SK-N-MC (cell line): ENCODE measurements around the gene KLF13.

Source experiments
- DNase-seq: peaks from one replicate; pipeline ENCODE4 v3.0.0-alpha.2; 2011; ENCODE audit warnings: low read depth, low spot score
- H3K27ac ChIP-seq: fragments of 200-600 bp; sonication (generic); 2 replicates; pipeline ENCODE4 v1.5.1; 2016; ENCODE audit warnings: mixed run types
- H3K36me3 ChIP-seq: fragments of 200-600 bp; sonication (generic); 2 replicates; pipeline ENCODE4 v1.6.1; 2017; ENCODE audit warnings: antibody characterized with exemption, low read length, mixed read lengths; ENCODE audit not compliant: insufficient read depth
- H3K4me3 ChIP-seq: fragments of 200-600 bp; sonication (generic); 2 replicates; pipeline ENCODE4 v1.5.1; 2016
- H3K9ac ChIP-seq: fragments of 200-600 bp; sonication (generic); 2 replicates; pipeline ENCODE4 v1.8.0; 2017; ENCODE audit warnings: mixed run types, mixed read lengths; ENCODE audit not compliant: insufficient read length
- H3K9me3 ChIP-seq: fragments of 200-600 bp; sonication (generic); 2 replicates; pipeline ENCODE4 v1.6.1; 2017; ENCODE audit warnings: low read depth, mild to moderate bottlenecking, antibody characterized with exemption, low read length, moderate library complexity, mixed read lengths
- EZH2 ChIP-seq: fragments of 200-600 bp; sonication (generic); IDR thresholded peaks from one replicate; pipeline ENCODE4 v1.6.1; 2017; ENCODE audit warnings: antibody characterized with exemption
- FOXP2 ChIP-seq: optimal IDR thresholded peaks from 2 replicates; pipeline ENCODE3; 2011; ENCODE audit warnings: mild to moderate bottlenecking, moderate library complexity; ENCODE audit not compliant: insufficient read depth; ENCODE audit errors: extremely low read length, control extremely low read depth
- POLR2AphosphoS5 ChIP-seq: IDR thresholded peaks from 2 replicates; pipeline ENCODE4 v1.6.1; 2012; ENCODE audit warnings: mild to moderate bottlenecking, low read depth, low read length, borderline replicate concordance

The KLF13 gene

DNA sequence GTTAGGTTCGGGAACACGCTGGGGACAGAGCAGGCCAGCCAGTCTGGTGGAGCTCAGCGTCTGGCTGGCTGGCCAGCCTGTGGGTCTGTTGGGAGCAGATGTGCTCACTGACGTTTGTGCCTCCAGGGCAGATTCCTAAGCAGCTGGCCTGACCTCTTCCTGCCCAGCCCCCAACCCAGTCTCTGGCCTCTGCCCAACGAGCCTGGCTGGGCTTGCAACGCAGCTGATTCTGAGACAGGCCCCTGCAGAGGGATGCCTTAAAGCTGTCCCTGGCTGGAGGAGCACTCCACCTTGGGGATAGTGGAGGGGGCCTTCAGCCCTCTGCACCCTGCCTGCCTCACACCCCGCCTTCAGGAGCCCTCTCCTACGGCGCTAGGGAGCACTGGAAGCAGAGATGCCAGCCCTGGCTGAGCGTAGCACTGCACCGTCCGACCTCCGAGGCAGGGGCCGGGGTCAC, 46.0 kb downstream of the KLF13 start:
- Histone ChIP-seq H3K36me3 (no peaks in the 10 kb centered on the region), H3K27ac (no peak overlapping the region), H3K9ac (no peak overlapping the region), H3K9me3 (no peaks in the 10 kb centered on the region; the same call in 1 of the 2 replicates), H3K4me3 (no peak overlapping the region)
- no peak for DNase-seq
- no peak for TF ChIP-seq FOXP2
- TF ChIP-seq EZH2 = no peak
- TF ChIP-seq POLR2AphosphoS5 = no peak

DNA sequence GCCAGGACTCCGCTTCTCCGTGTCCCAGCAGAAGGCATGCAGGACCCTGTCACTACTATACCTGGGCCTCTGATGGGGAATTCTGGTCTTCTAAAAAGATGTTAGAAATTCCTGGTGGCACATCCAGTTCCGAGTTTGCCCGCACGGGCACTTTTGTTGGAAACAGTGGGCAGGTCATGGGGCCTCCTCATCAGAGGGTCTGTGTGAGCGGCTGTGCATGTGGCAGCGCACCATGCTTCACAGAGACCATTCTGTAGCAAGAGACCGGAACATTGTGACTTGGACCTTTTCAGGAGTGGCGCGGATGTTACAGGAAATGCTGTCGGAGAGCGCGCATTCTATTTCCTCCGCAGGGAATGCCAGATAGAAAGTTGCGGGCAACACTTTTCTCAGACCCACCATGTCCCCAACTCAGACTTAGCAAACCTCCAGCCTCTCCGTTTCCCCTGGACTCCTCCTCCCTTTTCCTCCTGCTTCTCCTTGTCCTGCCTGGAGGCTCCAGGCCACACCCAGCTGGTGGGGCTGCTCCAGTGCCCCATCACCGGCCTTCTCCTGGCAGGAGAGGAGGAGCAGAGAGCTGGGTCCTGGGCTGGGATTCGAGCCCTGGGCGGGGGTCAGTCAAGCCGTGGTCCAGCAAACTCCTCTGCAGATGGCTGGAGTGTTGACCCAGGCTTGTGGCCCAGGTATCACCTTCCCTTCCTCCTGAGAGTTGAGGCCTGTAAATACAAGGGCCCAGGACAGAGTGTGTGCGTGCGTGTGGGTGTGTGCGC, 46.6 kb downstream of the KLF13 start:
- no peak for DNase-seq
- Histone ChIP-seq H3K9ac (no peak overlapping the region), H3K9me3 (no peaks in the 10 kb centered on the region; the same call in 1 of the 2 replicates), H3K27ac (no peak overlapping the region), H3K36me3 (no peaks in the 10 kb centered on the region), H3K4me3 (no peak overlapping the region)
- TF ChIP-seq EZH2 (no peak), POLR2AphosphoS5 (no peak), FOXP2 (no peak)

DNA sequence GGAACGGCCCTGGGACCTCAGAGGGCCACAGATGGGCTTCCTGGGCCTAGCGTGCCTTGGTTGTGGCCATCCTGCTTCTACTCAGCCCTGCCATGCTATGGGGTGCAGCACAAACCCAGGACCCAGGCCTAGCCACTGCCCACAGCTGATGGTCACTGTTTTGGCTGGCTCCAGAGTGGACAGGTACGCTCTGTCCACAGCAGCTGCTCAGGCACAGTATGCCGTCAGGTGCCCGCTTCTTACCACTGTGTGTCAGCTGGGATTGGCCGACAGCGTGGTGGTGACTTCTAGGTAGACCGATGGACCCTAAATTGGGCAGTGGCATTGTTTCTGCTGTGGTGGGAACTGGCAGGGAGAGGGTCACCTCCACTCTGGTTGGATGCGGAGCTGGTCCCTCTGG, 47.3 kb downstream of the KLF13 start:
- Histone ChIP-seq H3K36me3 (no peaks in the 10 kb centered on the region), H3K4me3 (no peak overlapping the region), H3K9ac (no peak overlapping the region), H3K27ac (no peak overlapping the region), H3K9me3 (no peaks in the 10 kb centered on the region; the same call in 1 of the 2 replicates)
- TF ChIP-seq FOXP2 (no peak), EZH2 (no peak), POLR2AphosphoS5 (no peak)
- no peak for DNase-seq

GRCh38 chr15:31374489-31374888, 47.9 kb downstream of the KLF13 start:
- no peak overlapping the region for H3K9ac ChIP-seq
- no peak for DNase-seq
- H3K36me3 ChIP-seq = no peaks in the 10 kb centered on the region

GRCh38 chr15:31374986-31375385, 48.4 kb downstream of the KLF13 start:
- TF ChIP-seq EZH2 = no peak
- no peak for TF ChIP-seq FOXP2
- no peak for TF ChIP-seq POLR2AphosphoS5
- no peak overlapping the region for H3K27ac ChIP-seq
- H3K9me3 ChIP-seq = no peaks in the 10 kb centered on the region
- H3K36me3 ChIP-seq = no peaks in the 10 kb centered on the region
- DNase-seq = no peak
- no peak overlapping the region for H3K9ac ChIP-seq
- no peak overlapping the region for H3K4me3 ChIP-seq

More at GRCh38 chr15:31374489-31374888, 47.9 kb downstream of the KLF13 start:
- Histone ChIP-seq H3K4me3 (no peak overlapping the region), H3K9me3 (no peaks in the 10 kb centered on the region; the same call in 1 of the 2 replicates), H3K27ac (no peak overlapping the region)
- TF ChIP-seq EZH2 = no peak

- Histone ChIP-seq H3K36me3 (no peaks in the 10 kb centered on the region), H3K27ac (no peak overlapping the region), H3K9ac (no peak overlapping the region), H3K9me3 (no peaks in the 10 kb centered on the region), H3K4me3 (no peak overlapping the region)
- no peak for DNase-seq
- TF ChIP-seq FOXP2 (no peak), POLR2AphosphoS5 (no peak), EZH2 (no peak)
Observed at GRCh38 chr15:31375772-31376171, 49.1 kb downstream of the KLF13 start.

DNA sequence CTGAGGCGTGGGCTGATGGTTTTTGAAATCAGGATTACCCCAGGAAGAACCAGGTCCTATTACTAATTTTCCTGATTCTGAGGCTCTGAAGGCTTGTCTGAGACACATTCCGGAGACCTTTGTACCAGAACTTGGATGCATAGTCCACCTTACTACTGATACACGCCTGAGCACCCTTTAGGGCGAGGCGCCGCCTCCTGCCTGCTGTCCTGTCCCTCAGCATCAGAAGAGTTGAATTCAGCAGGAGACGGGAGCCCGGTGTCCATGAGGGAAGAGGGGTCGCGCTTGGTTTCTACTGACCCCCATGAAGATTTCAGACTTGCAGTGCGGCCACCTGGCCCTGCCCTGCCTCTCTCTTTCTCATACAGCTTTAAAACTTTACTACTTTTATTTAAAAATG, 49.9 kb downstream of the KLF13 start:
- no peak overlapping the region for H3K4me3 ChIP-seq
- H3K9ac ChIP-seq = no peak overlapping the region
- no peaks in the 10 kb centered on the region for H3K36me3 ChIP-seq
- no peak overlapping the region for H3K27ac ChIP-seq
- no peak for DNase-seq
- H3K9me3 ChIP-seq = no peaks in the 10 kb centered on the region
- TF ChIP-seq EZH2 (no peak), POLR2AphosphoS5 (no peak), FOXP2 (no peak)

DNA sequence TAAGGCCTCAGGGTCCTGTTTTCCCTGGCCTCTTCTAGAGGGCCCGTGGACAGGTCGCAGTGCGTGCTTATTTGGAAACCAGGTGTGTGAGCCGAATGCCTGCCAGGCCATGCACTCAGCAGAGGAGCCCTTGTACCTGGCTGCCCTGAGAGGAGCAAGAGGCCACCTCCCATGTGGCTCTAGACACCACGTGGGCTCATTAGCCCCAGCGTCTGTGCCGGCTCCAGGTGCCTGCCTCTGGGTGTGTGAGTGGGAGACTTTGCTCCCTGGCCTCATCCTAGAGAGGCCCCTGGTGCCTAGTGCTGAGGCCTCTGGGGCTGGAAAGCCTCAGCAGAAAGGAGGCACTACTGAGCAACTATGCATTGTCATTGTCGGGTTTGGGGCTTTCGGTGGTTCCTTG, 50.4 kb downstream of the KLF13 start:
- no peak for DNase-seq
- Histone ChIP-seq H3K27ac (no peak overlapping the region), H3K36me3 (no peaks in the 10 kb centered on the region), H3K4me3 (no peak overlapping the region), H3K9ac (no peak overlapping the region), H3K9me3 (no peaks in the 10 kb centered on the region)
- no peak for TF ChIP-seq FOXP2
- TF ChIP-seq EZH2 = no peak
- TF ChIP-seq POLR2AphosphoS5 = no peak
